CD4-positive, alpha-beta T cell treated with Interferon alpha-2 for 1 hour (primary cell): Measurements from ENCODE around the gene ONECUT3.

Experiments used
- DNase-seq, 2 donors: peaks; one replicate each; pipeline ENCODE4 v3.0.0-alpha.2; 2020 to 2022

The ONECUT3 gene

GRCh38 chr19:1799695-1800342, 46.5 kb downstream of the ONECUT3 start:
- no peak for DNase-seq

GRCh38 chr19:1804858-1805257, 51.6 kb downstream of the ONECUT3 start:
- DNase-seq = no peak

- no peak for DNase-seq
Measured at GRCh38 chr19:1805401-1806183, 52.3 kb downstream of the ONECUT3 start.

- no peak for DNase-seq
Measured at GRCh38 chr19:1806184-1807029, 53.1 kb downstream of the ONECUT3 start.

- DNase-seq = no peak
Measured at GRCh38 chr19:1807030-1807694, 53.9 kb downstream of the ONECUT3 start.

- no peak for DNase-seq
Measured at GRCh38 chr19:1807695-1808394, 54.5 kb downstream of the ONECUT3 start.

- DNase-seq = no peak
Measured at GRCh38 chr19:1808395-1808731, 55.1 kb downstream of the ONECUT3 start.

- DNase-seq = no peak
Measured at GRCh38 chr19:1809678-1810077, 56.4 kb downstream of the ONECUT3 start.

- no peak for DNase-seq
Measured at GRCh38 chr19:1810439-1811160, 57.3 kb downstream of the ONECUT3 start.

- DNase-seq = peak; percentile 15 to 21
Measured at GRCh38 chr19:1811472-1811894, 58.2 kb downstream of the ONECUT3 start.

GRCh38 chr19:1811942-1812425, 58.7 kb downstream of the ONECUT3 start, which contains the start of gene ATP8B3:
ATP8B3 (minus strand) TSS chr19:1812276; CDS start chr19:1811736, 540 bp downstream.
- DNase-seq = peak in 1 of 2 donors; percentile 88

- peak; percentile 92 for DNase-seq
Measured at GRCh38 chr19:1812426-1813191, 59.3 kb downstream of the ONECUT3 start.

- no peak for DNase-seq
Measured at GRCh38 chr19:1813192-1814182, 60.2 kb downstream of the ONECUT3 start.

GRCh38 chr19:1814391-1814790, 61.1 kb downstream of the ONECUT3 start:
- DNase-seq = no peak

GRCh38 chr19:1814833-1815604, 61.7 kb downstream of the ONECUT3 start:
- no peak for DNase-seq

- no peak for DNase-seq
Measured at GRCh38 chr19:1815605-1816529, 62.6 kb downstream of the ONECUT3 start.
